Transverse colon (tissue), 4 donors: ENCODE data around the gene ATG101. TPM values are rescaled to one million over a fixed set of nuclear protein-coding genes. Genes with fewer than 3 reads are reported as not detected.

Source experiments
- DNase-seq: peaks from one replicate; pipeline ENCODE4 v3.0.0-alpha.2; 2019
- H3K27ac ChIP-seq, 4 donors: fragments of 200-600 bp; sonication (generic); 2 replicates each; pipeline ENCODE4 v1.5.1; 2016 to 2018; ENCODE audit warnings: inconsistent platforms in 4 of 4
- H3K27me3 ChIP-seq: fragments of 200-600 bp; sonication (generic); 2 replicates; pipeline ENCODE4 v1.5.1; 2017; ENCODE audit warnings: inconsistent platforms
- H3K36me3 ChIP-seq, 4 donors: fragments of 200-600 bp; sonication (generic); 2 replicates each; pipeline ENCODE4 v1.5.1; 2017 to 2019; ENCODE audit warnings: inconsistent platforms in 4 of 4
- H3K4me1 ChIP-seq, 4 donors: fragments of 200-600 bp; sonication (generic); 2 replicates each; pipeline ENCODE4 v1.5.1; 2017 to 2020; ENCODE audit warnings: inconsistent platforms in 4 of 4
- H3K4me3 ChIP-seq, 4 donors: fragments of 200-600 bp; sonication (generic); 1 replicate in 1 of 4; 2 replicates in 3 of 4; pipeline versions ENCODE4 v1.5.1 to v1.6.1; 2017 to 2019; ENCODE audit warnings: inconsistent platforms in 4 of 4
- H3K9me3 ChIP-seq, 2 donors: fragments of 200-600 bp; sonication (generic); 2 replicates each; pipeline ENCODE4 v1.5.1; 2017 to 2019; ENCODE audit warnings: inconsistent platforms in 2 of 2
- EP300 ChIP-seq: sonication (generic); formaldehyde crosslinking; IDR thresholded peaks from one replicate; pipeline ENCODE4 v1.6.1; 2017; ENCODE audit warnings: antibody characterized with exemption, low read depth
- POLR2A ChIP-seq: fragments of 450-650 bp; IDR thresholded peaks from one replicate; pipeline ENCODE4 v1.6.1; 2016; ENCODE audit warnings: antibody characterized with exemption, mild to moderate bottlenecking, moderate library complexity
- POLR2AphosphoS5 ChIP-seq, 3 donors: sonication (generic); formaldehyde crosslinking; IDR thresholded peaks; one replicate each; pipeline ENCODE4 v1.6.1; 2016; ENCODE audit warnings: antibody characterized with exemption in 3 of 3
- WGBS, 2 donors: methylation state at CpG; one replicate each; pipeline ENCODE4 v1.1.5; 2018; ENCODE audit warnings: low coverage in 1 of 2; 5-methylcytosine and 5-hydroxymethylcytosine counted together
- in situ Hi-C, 4 donors: fragments of 200-750 bp; cut with MboI; loops; one replicate each; pipeline versions ENCODE4 v1.15.0 to v1.15.1; 2017; ENCODE audit warnings: low sequenced_read_pairs in 3 of 4, low pct_ligation_motif_present in 1 of 4, low pct_unique_long_range_greater_than_20kb in 1 of 4
- intact Hi-C: fragments of 100-400 bp; cut with DNase I; formaldehyde crosslinking; loops from one replicate; pipeline ENCODE4 v1.15.1; 2023; ENCODE audit warnings: low total_unique reads
- total RNA-seq, 4 donors: library from RNA; depleted of rRNA; stranded (reverse); fragments of >200 nt; gene quantifications; one replicate each; pipeline ENCODE4 v1.1.0, GENCODE V29; 2016
- TF ChIP-seq, protein P1 (sequence below), 5 experiments: fragments of 200-600 bp in 3 of 5; fragments of 450-650 bp in 2 of 5; sonication (generic) in 3 of 5; IDR thresholded peaks; 1 replicate in 2 of 5; 2 replicates in 3 of 5; pipeline ENCODE4 v1.5.1; 2016 to 2017; ENCODE audit warnings: antibody characterized with exemption in 5 of 5, inconsistent platforms in 3 of 5, mild to moderate bottlenecking in 2 of 5, moderate library complexity in 1 of 5

ATG101 gene
- total RNA-seq, 4 donors from 2014 or later = 15.7 to 64.1 (median 51.6) TPM

- DNase-seq = peak; percentile 94
- Histone ChIP-seq H3K27ac (peak overlapping the region; percentile 77 to 86 (median 80)), H3K9me3 (no peaks in the 10 kb centered on the region), H3K27me3 (no peaks in the 10 kb centered on the region), H3K36me3 (no peaks in the 10 kb centered on the region), H3K4me1 (peaks cover 20 to 47% (median 34%) of the 10 kb centered on the region in 4 donors), H3K4me3 (peak overlapping the region in 3 of 4 donors; percentile 12 to 75 (median 62))
- WGBS, 2 donors = 7% methylated on average over 29 of the region's 53 CpGs; no CpG with 5 or more reads in 1 of the 2 donors
- TF ChIP-seq EP300 (peak; percentile 94), POLR2AphosphoS5 (IDR thresholded peaks at IDR 0.05) (peak; percentile 76 to 88 (median 82)), POLR2A (peak; percentile 57)
- TF ChIP-seq, protein P1, sequence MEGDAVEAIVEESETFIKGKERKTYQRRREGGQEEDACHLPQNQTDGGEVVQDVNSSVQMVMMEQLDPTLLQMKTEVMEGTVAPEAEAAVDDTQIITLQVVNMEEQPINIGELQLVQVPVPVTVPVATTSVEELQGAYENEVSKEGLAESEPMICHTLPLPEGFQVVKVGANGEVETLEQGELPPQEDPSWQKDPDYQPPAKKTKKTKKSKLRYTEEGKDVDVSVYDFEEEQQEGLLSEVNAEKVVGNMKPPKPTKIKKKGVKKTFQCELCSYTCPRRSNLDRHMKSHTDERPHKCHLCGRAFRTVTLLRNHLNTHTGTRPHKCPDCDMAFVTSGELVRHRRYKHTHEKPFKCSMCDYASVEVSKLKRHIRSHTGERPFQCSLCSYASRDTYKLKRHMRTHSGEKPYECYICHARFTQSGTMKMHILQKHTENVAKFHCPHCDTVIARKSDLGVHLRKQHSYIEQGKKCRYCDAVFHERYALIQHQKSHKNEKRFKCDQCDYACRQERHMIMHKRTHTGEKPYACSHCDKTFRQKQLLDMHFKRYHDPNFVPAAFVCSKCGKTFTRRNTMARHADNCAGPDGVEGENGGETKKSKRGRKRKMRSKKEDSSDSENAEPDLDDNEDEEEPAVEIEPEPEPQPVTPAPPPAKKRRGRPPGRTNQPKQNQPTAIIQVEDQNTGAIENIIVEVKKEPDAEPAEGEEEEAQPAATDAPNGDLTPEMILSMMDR (IDR thresholded peaks at IDR 0.05) = no peak
- intact Hi-C loops (loop anchor here (1.0 kb wide), 1 partner anchor 33 kb away; the partner anchor contains the start of gene ATG101), in situ Hi-C loops (no loop called here)
Measured at GRCh38 chr12:52036587-52037171, 33.1 kb upstream of the ATG101 start.

- H3K27ac ChIP-seq = peak overlapping the region; percentile 81 to 89 (median 86)
Measured at GRCh38 chr12:52037248-52037861, 32.4 kb upstream of the ATG101 start.

DNA sequence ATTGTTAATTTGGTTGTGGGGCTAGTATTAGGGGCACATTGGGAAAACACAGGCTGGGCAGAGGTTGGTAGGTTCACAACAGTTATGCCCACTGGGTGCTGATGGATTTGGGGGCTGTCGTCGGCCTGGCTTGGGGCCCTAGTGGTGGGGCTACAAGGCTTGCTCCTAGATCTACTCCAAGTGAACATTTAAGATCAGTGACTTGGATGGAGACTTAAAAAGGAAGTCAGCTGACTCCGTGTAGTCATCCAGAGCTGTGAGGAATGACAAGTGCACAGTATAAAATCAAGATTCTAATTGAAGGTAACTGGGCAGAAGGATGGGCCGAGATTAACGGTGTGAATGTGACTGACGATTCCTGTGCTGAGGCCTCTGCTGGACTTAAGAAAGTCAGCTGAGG lies 31.3 kb upstream of the ATG101 start:
- H3K9me3 ChIP-seq = no peaks in the 10 kb centered on the region
- no peak for DNase-seq
- peaks cover 13 to 34% (median 20%) of the 10 kb centered on the region in 4 donors for H3K4me1 ChIP-seq
- intact Hi-C loops (no loop called here), in situ Hi-C loops (no loop called here)
- no peak for TF ChIP-seq EP300
- WGBS, 2 donors = 69 to 90% methylated on average over 2 to 6 of the region's 6 CpGs
- no peak overlapping the region for H3K4me3 ChIP-seq
- no peaks in the 10 kb centered on the region for H3K27me3 ChIP-seq
- no peaks in the 10 kb centered on the region for H3K36me3 ChIP-seq
- peak overlapping the region; percentile 81 to 89 (median 86) for H3K27ac ChIP-seq

More at GRCh38 chr12:52037248-52037861, 32.4 kb upstream of the ATG101 start:
- in situ Hi-C loops = no loop called here
- H3K4me3 ChIP-seq = peak overlapping the region; percentile 51 to 75 (median 62)
- peaks cover 15 to 41% (median 28%) of the 10 kb centered on the region in 4 donors for H3K4me1 ChIP-seq
- peak; percentile 61 for DNase-seq
- H3K27me3 ChIP-seq = no peaks in the 10 kb centered on the region
- H3K36me3 ChIP-seq = no peaks in the 10 kb centered on the region
- H3K9me3 ChIP-seq = no peaks in the 10 kb centered on the region
- TF ChIP-seq POLR2AphosphoS5 (IDR thresholded peaks at IDR 0.05) (peak; percentile 8 to 35 (median 25)), POLR2A (peak; percentile 10), EP300 (no peak)
- TF ChIP-seq, protein P1 (IDR thresholded peaks at IDR 0.05) = no peak
- 1% methylated on average over 36 of the region's 59 CpGs; no CpG with 5 or more reads in 1 of the 2 donors for WGBS, 2 donors
- intact Hi-C loops = loop anchor here (1.0 kb wide), 1 partner anchor 32 kb away; the partner anchor contains the start of gene ATG101

DNA sequence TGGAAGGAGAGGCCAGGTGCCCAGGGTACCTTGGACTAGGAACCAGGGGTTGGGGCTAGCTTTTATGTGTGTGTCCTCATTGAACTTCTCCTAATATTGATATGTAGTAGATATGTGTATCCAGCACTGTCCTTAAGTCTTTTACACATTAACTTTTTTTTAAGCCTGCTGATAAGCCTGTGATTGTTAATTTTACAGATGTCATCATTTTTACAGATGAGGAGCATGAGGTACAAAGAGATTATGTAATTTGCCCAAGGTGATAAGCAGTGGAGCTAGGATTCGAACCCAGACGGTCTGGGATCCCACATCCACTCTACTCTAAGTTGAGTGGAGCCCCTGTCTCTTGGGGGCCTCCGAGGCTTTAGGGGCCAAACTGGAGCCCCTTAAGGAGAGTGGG lies 28.7 kb upstream of the ATG101 start:
- no peak for DNase-seq
- TF ChIP-seq EP300 (no peak), POLR2AphosphoS5 (IDR thresholded peaks at IDR 0.05) (no peak), POLR2A (no peak)
- TF ChIP-seq, protein P1 (IDR thresholded peaks at IDR 0.05) = no peak
- Histone ChIP-seq H3K27me3 (no peaks in the 10 kb centered on the region), H3K9me3 (no peaks in the 10 kb centered on the region), H3K36me3 (no peaks in the 10 kb centered on the region), H3K4me1 (peaks cover 29 to 49% (median 32%) of the 10 kb centered on the region in 4 donors), H3K27ac (peak overlapping the region in 2 of 4 donors; percentile 16 to 73), H3K4me3 (no peak overlapping the region)
- in situ Hi-C loops = no loop called here
- 77 to 92% methylated on average over 2 to 3 of the region's 3 CpGs for WGBS, 2 donors
- intact Hi-C loops = no loop called here
